Tibial artery (tissue), 4 donors: ENCODE measurements around the gene MAPK6.
"Not testable (repeated sequence)": the region's sequence is repeated elsewhere in the genome, so short reads cannot be mapped to it uniquely, and the experiment has no call there.

Experiments
- DNase-seq, 2 donors: peaks; one replicate each; pipeline ENCODE4 v3.0.0-alpha.2; 2019
- H3K27ac ChIP-seq, 2 donors: fragments of 200-600 bp; sonication (generic) in 1 of 2; 1 replicate in 1 of 2; 2 replicates in 1 of 2; pipeline ENCODE4 v1.5.1; 2018 to 2019; ENCODE audit warnings: mild to moderate bottlenecking in 1 of 2
- H3K27me3 ChIP-seq, 2 donors: fragments of 200-600 bp; sonication (generic) in 1 of 2; one replicate each; pipeline versions ENCODE4 v1.5.1 to v1.6.0; 2016 to 2019
- H3K36me3 ChIP-seq, 3 donors: fragments of 200-600 bp; sonication (generic) in 2 of 3; one replicate each; pipeline ENCODE4 v1.5.1; 2016 to 2019; ENCODE audit warnings: mild to moderate bottlenecking in 2 of 3
- H3K4me1 ChIP-seq, 4 donors: fragments of 200-600 bp; sonication (generic) in 2 of 4; 1 replicate in 3 of 4; 2 replicates in 1 of 4; pipeline ENCODE4 v1.5.1; 2016 to 2019
- H3K4me3 ChIP-seq, 2 donors: fragments of 200-600 bp; sonication (generic) in 1 of 2; 1 replicate in 1 of 2; 2 replicates in 1 of 2; pipeline ENCODE4 v1.5.1; 2018 to 2019; ENCODE audit warnings: mild to moderate bottlenecking in 2 of 2
- H3K9me3 ChIP-seq, 3 donors: fragments of 200-600 bp; sonication (generic) in 1 of 3; one replicate each; pipeline ENCODE4 v1.5.1; 2016 to 2019
- intact Hi-C: fragments of 100-400 bp; cut with DNase I; formaldehyde crosslinking; loops from one replicate; pipeline ENCODE4 v1.15.0; 2023; ENCODE audit warnings: low total_unique reads
- TF ChIP-seq, protein P1 (sequence below), 2 experiments: fragments of 200-600 bp in 1 of 2; fragments of 450-650 bp in 1 of 2; IDR thresholded peaks; one replicate each; pipeline ENCODE4 v1.5.1; 2017 to 2019; ENCODE audit warnings: antibody characterized with exemption in 2 of 2, mild to moderate bottlenecking in 1 of 2, moderate library complexity in 1 of 2

MAPK6 gene

DNA sequence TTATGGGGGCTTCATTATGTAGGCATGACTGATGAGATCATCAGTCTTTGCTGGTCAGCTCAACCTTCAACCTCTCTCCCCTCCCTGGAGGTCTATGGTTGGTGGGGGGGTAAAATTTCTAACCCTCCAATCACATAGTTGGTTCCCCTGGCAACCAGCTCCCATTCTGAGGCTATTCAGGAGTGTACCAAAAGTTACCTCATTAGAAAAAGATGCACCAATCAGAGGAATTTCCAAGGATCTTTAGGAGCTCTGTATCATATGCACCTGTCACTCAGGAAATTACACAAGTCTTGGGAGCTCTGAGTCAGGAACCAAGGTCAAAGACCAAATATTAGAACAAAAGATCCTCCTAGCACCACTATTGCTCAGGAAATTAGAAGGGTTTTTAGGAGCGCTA lies 26.1 kb upstream of the MAPK6 start:
- no peaks in the 10 kb centered on the region for H3K9me3 ChIP-seq
- intact Hi-C loops, result no loop called here
- DNase-seq, result no peak
- H3K27ac ChIP-seq, result no peak overlapping the region
- no peaks in the 10 kb centered on the region for H3K4me1 ChIP-seq
- no peaks in the 10 kb centered on the region for H3K27me3 ChIP-seq
- no peak overlapping the region for H3K4me3 ChIP-seq
- H3K36me3 ChIP-seq, result no peaks in the 10 kb centered on the region
- TF ChIP-seq, protein P1, sequence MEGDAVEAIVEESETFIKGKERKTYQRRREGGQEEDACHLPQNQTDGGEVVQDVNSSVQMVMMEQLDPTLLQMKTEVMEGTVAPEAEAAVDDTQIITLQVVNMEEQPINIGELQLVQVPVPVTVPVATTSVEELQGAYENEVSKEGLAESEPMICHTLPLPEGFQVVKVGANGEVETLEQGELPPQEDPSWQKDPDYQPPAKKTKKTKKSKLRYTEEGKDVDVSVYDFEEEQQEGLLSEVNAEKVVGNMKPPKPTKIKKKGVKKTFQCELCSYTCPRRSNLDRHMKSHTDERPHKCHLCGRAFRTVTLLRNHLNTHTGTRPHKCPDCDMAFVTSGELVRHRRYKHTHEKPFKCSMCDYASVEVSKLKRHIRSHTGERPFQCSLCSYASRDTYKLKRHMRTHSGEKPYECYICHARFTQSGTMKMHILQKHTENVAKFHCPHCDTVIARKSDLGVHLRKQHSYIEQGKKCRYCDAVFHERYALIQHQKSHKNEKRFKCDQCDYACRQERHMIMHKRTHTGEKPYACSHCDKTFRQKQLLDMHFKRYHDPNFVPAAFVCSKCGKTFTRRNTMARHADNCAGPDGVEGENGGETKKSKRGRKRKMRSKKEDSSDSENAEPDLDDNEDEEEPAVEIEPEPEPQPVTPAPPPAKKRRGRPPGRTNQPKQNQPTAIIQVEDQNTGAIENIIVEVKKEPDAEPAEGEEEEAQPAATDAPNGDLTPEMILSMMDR (IDR thresholded peaks at IDR 0.05), result no peak

DNA sequence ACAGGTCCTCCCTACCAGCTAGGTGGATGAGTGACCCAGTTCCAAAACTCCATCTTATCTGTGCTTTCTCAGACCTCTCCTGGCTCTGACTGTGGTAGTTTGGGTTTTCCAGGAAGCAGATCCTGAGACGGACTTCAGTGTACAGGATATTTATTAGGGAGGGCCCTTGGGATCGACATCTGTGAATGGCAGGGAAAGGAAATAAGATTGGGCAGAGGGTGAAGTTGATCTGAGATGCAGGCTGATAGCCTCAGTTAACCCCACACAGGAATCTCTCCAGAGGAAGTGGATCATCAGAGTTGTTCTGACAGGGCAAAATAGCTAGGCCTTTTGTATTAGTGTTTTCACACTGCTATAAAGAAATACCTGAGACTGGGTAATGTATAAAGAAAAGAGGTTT lies 16.7 kb upstream of the MAPK6 start:
- TF ChIP-seq, protein P1 (IDR thresholded peaks at IDR 0.05), result no peak
- Histone ChIP-seq H3K4me1 (no peaks in the 10 kb centered on the region), H3K9me3 (no peaks in the 10 kb centered on the region), H3K36me3 (no peaks in the 10 kb centered on the region), H3K27ac (no peak overlapping the region), H3K4me3 (no peak overlapping the region), H3K27me3 (no peaks in the 10 kb centered on the region)
- no peak for DNase-seq
- intact Hi-C loops, result no loop called here

DNA sequence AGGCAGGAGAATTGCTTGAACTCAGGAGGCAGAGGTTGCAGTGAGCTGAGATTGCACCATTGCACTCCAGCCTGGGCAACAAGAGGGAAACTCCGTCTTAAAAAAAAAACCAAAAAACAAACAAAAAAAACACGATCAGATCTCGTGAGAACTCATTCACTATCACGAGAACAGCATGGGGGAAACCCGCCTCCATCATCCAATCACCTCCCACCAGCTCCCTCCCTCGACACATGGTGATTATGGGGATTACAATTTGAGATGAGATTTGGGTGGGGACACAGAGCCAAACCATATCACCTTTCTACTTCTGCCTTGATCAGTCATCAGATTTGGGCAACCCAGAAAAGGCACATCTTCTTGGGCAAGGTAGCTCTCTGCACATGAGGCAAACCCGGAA lies 15.9 kb upstream of the MAPK6 start:
- H3K9me3 ChIP-seq, H3K27me3 ChIP-seq, DNase-seq, H3K36me3 ChIP-seq, H3K4me3 ChIP-seq, H3K27ac ChIP-seq, H3K4me1 ChIP-seq, intact Hi-C loops: not testable (repeated sequence)

DNA sequence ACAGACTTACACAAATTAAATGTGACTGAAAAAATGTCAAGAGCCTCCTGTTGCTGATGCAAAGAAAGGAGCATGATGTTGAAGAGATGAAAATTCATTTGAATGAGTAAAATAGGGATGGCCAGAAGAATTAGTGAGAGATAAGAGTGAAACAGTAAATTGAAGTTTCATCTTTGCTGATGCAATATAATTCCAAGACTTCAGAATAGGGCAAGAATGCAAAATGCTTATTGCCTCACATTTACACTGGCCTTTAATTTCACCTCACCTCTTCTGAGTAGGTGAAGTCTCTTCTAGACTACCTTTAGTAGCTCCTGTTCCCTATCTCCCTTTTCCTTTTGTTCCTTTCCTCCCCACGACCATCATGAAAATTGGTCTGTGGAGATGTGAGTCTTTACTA lies 15.3 kb upstream of the MAPK6 start:
- Histone ChIP-seq H3K9me3 (no peaks in the 10 kb centered on the region), H3K4me3 (no peak overlapping the region), H3K4me1 (no peaks in the 10 kb centered on the region), H3K27me3 (no peaks in the 10 kb centered on the region), H3K36me3 (no peaks in the 10 kb centered on the region), H3K27ac (no peak overlapping the region)
- TF ChIP-seq, protein P1 (IDR thresholded peaks at IDR 0.05), result no peak
- no peak for DNase-seq
- intact Hi-C loops, result no loop called here

DNA sequence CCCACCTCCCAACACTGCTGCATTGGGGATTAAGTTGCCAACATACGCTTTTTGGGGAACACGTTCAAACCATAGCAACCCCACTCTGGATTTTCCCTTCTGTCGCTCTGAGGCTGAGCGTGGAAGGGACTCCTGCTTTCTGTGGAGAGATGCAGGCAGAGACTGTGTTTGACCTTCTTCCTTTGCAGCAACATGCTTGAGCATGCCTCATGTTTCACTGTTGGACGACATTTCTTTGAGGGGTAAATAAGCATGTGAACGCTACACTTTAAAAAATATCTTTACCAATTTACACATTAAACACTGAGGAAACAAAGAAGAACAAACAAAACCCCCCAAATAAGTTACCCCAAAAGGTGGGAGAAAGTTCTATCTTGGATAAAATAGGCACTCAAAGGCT lies 14.2 kb upstream of the MAPK6 start:
- H3K27me3 ChIP-seq, result no peaks in the 10 kb centered on the region
- no peak overlapping the region for H3K4me3 ChIP-seq
- no peak overlapping the region for H3K27ac ChIP-seq
- DNase-seq, result no peak
- H3K36me3 ChIP-seq, result no peaks in the 10 kb centered on the region
- H3K9me3 ChIP-seq, result no peaks in the 10 kb centered on the region
- no peaks in the 10 kb centered on the region for H3K4me1 ChIP-seq
- TF ChIP-seq, protein P1 (IDR thresholded peaks at IDR 0.05), result no peak
- intact Hi-C loops, result no loop called here

DNA sequence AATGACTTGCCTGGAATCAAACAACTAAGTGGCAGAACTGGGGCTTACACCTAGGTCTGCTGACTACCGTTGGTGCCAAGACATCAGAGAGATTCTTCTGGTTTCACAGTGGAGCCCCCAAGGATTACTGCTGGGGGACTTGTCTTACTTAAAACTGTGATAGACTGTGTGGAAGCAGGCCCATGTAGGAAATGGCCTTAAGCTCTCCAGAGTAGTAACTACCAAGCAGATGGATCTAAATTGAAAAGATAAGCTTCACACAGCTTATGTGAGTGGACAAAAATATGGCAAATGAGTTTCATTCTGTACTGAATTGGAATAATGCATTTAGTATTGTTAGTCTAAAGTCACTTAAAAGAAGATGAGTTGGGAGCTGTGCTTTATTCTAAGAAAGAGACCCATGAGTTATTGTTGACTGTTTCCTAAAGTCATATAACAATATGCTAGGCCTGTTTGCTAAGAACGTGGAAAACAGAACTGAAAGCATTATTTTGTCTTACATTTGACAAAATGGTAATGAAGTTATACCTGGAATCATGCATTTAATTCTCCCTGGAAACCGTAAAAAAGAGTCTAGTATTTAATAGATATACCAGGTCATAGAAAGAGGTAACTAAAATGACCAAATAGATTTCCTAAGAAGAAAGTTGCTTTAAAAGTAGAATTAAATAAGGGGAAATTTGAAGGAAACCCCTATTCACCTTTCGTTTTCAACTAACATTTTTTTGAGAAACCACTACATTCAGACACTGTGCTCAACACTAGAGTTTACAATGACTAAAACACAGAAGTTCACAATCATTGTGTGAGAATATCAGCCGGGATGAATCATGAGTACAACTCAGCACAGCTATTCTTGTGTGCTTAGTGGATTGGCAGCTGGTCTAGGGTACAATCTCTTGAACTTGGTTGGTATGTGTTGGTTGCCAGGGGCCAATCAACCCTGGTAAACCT lies 13.0 kb upstream of the MAPK6 start:
- Histone ChIP-seq H3K9me3 (no peaks in the 10 kb centered on the region), H3K36me3 (no peaks in the 10 kb centered on the region), H3K4me3 (no peak overlapping the region), H3K27ac (no peak overlapping the region), H3K27me3 (no peaks in the 10 kb centered on the region), H3K4me1 (no peaks in the 10 kb centered on the region)
- intact Hi-C loops, result no loop called here
- DNase-seq, result no peak
- TF ChIP-seq, protein P1 (IDR thresholded peaks at IDR 0.05), result no peak
